Subcutaneous preadipocyte (primary cell): ENCODE measurements around the gene CASKIN1. TPM values are rescaled to one million over a fixed set of nuclear protein-coding genes. Genes with fewer than 3 reads are reported as not detected.

Experiments
- small RNA-seq: library from RNA; depleted of rRNA; stranded (forward); fragments of <200 nt; gene quantifications from one replicate; pipeline ENCODE3, GENCODE V24; 2012
- total RNA-seq: library from RNA; depleted of rRNA; stranded (reverse); fragments of >200 nt; gene quantifications from 2 replicates; pipeline ENCODE4 v1.2.3, GENCODE V29; 2012

CASKIN1 gene, protein sequence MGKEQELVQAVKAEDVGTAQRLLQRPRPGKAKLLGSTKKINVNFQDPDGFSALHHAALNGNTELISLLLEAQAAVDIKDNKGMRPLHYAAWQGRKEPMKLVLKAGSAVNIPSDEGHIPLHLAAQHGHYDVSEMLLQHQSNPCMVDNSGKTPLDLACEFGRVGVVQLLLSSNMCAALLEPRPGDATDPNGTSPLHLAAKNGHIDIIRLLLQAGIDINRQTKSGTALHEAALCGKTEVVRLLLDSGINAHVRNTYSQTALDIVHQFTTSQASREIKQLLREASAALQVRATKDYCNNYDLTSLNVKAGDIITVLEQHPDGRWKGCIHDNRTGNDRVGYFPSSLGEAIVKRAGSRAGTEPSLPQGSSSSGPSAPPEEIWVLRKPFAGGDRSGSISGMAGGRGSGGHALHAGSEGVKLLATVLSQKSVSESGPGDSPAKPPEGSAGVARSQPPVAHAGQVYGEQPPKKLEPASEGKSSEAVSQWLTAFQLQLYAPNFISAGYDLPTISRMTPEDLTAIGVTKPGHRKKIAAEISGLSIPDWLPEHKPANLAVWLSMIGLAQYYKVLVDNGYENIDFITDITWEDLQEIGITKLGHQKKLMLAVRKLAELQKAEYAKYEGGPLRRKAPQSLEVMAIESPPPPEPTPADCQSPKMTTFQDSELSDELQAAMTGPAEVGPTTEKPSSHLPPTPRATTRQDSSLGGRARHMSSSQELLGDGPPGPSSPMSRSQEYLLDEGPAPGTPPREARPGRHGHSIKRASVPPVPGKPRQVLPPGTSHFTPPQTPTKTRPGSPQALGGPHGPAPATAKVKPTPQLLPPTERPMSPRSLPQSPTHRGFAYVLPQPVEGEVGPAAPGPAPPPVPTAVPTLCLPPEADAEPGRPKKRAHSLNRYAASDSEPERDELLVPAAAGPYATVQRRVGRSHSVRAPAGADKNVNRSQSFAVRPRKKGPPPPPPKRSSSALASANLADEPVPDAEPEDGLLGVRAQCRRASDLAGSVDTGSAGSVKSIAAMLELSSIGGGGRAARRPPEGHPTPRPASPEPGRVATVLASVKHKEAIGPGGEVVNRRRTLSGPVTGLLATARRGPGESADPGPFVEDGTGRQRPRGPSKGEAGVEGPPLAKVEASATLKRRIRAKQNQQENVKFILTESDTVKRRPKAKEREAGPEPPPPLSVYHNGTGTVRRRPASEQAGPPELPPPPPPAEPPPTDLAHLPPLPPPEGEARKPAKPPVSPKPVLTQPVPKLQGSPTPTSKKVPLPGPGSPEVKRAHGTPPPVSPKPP (N-terminal part only)
- total RNA-seq, result under 0.01 and 0.73 TPM in 2 replicates

DNA sequence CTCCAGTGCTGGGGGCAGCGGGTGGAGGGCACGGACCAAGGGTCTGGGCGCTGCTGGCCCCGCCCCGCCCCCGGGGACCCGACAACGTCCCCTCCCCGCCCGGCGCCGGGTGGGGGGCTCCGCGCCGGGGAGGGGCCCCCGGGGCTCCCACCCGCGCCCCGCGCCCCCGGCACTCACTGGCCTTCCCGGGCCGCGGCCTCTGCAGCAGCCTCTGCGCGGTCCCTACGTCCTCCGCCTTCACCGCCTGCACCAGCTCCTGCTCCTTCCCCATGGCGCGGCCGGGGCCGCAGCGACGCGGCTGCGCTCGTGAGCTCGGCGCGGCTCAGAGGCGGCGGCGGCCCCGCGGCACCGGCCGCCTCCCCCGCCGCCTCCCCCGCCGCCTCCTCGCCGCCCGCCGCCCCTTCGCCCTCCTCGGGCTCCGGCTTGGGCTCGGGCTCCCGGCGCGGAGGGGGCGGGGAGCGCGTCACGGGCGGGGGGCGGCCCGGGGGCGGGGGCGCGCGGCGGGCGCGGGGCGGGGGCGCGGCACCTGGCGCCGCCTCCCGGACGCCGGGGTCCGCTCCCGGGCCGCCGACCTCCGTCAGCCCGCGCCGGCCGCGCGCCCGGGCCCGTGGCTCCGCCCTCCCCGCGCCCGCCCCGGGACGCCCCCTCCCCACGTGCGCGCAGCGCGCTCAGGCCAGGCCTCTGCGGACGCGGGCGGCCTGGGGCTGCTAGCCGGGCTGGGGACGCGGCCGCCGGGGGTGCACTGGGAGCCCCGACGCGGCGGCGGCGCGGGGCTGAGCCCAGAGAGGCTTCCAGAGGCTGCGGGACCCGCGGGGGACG is at the start of gene CASKIN1:
Gene CASKIN1 (minus strand): TSS at position 444 of the 819 bp plus-strand sequence. CDS start 173 bp downstream, at position 271.

DNA sequence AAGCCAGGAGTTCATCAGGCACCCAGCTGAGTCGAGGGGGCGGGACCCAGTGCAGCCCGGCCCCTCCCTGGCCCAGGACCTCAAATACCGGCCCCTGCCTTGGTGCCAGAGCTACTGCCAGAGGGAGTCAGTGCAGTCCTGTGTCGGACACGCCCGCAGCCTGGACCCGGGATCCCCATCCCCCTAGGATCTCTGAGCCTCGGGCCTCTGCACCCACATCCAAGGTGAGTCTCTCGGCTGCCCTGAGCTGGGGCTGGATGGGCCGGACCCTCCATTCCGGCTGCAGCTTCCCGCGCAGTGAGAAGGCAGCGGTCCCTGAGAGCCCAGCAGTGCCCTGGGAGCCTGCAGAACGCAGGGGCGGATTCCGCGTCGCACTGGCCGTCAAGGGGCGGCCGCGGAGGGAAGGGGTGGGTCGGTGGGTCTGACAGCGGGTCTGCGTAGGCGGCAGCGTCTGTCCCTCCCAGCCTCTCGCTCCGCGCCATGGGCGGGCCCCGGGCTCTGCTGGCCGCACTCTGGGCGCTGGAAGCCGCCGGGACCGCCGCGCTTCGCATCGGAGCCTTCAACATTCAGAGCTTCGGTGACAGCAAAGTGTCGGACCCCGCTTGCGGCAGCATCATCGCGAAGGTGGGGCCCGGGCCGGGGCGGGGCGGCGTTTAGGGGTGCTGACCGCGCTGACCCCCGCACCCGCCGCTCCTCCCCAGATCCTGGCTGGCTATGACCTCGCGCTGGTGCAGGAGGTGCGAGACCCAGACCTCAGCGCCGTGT is 40.1 kb upstream of the CASKIN1 start, which contains the start of gene DNASE1L2:
Gene DNASE1L2 (plus strand): TSS at position 108 of the 765 bp plus-strand sequence. CDS start 373 bp downstream, at position 481.

DNA sequence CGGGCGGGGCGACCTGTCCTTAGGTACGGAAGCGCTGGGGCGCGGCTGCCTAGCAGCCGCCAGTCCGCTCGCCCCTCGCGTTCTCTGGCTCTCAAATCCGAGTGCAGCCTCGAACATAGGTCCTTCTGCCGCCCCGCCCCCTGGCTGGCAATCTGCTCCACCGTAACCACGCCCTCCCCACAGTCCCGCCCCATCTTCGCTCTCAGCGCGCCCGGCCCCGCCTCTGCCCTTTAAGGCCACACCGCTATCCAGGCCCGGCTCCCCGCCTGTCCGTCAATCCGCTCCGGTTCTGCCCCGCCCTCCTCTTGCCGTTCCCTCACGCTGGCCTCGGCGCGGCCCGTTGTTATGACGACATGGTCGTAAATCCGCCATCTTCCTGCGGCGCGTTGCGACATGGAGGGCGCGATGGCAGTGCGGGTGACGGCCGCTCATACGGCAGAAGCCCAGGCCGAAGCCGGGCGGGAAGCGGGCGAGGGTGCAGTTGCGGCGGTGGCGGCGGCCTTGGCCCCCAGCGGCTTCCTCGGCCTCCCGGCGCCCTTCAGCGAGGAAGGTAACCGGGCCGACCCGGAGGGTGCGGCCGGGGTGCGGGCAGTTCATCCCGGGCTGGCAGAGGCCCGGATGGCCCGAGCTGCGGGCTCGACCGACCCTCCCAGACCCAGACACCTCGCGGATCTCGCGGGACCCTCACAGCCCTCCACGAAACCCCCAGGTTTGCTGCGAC is 27.0 kb upstream of the CASKIN1 start, which contains the start of gene E4F1:
Gene E4F1 (plus strand): TSS at position 371 of the 721 bp plus-strand sequence. CDS start 23 bp downstream, at position 394.

DNA sequence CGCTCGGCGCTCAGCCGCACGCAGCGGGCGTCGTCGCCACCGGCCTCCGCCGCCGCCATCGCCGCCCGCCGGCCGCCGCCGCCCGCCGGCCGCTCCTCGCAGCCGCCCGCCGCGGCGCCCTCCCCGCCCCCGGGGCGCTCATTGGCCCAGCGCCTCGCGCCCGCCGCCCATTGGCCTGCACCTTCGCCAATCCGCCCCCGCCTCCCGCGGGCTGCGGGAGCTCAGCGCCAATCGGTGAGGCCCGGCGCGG is 18.2 kb upstream of the CASKIN1 start, which contains the start of gene PGP:
Gene PGP (minus strand): TSS at position 122 of the 250 bp plus-strand sequence. CDS start 63 bp downstream, at position 59.

DNA sequence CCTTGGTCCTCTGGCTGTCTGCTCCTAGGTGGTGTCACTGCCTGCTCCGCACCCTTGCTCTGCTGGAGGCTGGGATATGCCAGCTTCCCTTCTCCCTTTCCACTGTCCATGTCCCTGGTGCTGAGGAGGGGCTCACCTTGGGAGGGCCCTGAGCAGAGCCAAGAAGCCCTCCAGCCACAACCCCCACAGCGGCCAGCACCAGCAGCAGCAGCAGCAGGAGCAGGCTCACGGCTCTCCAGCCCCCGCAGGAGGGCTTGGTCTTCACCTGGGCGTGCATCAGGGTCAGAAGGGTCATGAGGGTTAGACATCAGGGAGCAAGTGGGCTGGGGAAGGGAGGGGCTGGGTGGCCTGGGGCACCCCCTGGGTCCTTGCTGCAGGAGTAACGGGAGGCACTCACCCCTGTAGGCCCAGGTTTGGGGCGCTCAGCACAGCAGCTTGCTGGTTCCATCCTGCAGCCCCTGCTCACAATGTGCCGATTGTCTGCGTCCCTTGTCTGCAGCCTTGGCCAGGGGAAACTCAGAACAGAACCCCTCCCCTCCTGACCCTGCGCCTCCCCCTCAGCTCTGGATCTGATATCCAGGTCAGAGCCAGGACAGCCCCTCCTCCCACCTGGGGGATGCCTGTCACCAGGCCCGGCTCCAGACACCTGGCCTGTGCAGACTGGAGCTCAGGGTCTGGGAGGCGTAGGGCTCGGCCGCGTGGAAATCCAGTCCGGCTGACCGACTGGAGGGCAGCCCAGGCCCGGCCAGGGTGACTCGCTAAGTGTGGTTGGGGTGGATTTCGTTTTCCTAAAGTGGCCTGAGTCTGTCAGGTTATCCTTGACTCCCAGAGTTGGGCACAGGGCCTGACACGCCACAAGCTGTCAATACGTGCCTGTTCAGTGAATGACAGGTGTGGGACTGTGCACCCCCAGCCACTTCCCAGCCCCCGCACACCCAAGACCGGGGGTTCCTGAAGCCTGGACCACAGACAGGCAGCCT is 14.3 kb upstream of the CASKIN1 start, which contains the start of gene BRICD5:
Gene BRICD5 (minus strand): TSS at position 478 of the 980 bp plus-strand sequence. CDS start 30 bp downstream, at position 448.

DNA sequence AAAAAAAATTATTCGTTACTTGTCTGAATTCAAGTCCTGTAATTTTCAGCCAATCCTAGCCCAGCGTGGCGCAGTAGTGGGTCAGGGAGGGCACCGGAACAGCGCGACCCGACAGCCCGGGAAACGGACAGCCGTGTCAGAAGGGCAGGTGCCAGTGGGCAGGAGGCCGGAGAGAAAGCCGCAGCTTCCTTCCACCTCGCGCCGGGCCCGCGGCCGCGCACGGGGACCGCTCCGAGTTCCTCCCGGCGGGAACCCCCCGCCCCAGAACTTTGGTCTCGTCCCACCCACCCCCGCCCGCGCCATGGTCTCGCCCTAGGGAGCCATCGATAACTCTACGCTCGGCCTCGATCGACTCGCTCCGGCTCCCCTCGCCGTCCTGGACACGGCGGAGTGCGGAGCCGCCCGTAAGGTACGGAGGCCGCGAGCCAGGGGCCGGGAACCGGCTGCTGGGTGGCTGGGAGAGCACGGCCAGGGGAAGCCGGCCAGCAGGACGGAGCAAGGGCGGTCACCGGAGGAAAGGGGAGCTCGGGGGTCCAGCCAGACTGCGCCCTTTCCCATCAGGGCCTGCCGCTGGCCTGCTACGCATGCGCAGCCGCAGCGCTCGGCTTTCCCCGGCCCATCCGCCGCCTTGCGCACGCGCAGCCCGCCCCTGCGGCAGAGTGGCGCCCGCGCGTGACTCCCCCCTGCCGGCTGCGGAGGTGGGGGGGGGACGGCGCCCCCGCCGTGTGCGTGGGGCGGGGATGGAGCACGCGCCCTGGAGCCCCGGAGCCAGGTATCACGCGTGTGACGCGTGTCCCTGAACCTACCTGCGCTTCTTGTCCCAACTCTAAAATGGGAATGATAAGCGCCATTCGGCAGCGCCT is 8.9 kb upstream of the CASKIN1 start, which contains the start of gene MLST8:
Gene MLST8 (plus strand): TSS at position 351 of the 863 bp plus-strand sequence. CDS start 632 bp downstream, outside the sequence.

DNA sequence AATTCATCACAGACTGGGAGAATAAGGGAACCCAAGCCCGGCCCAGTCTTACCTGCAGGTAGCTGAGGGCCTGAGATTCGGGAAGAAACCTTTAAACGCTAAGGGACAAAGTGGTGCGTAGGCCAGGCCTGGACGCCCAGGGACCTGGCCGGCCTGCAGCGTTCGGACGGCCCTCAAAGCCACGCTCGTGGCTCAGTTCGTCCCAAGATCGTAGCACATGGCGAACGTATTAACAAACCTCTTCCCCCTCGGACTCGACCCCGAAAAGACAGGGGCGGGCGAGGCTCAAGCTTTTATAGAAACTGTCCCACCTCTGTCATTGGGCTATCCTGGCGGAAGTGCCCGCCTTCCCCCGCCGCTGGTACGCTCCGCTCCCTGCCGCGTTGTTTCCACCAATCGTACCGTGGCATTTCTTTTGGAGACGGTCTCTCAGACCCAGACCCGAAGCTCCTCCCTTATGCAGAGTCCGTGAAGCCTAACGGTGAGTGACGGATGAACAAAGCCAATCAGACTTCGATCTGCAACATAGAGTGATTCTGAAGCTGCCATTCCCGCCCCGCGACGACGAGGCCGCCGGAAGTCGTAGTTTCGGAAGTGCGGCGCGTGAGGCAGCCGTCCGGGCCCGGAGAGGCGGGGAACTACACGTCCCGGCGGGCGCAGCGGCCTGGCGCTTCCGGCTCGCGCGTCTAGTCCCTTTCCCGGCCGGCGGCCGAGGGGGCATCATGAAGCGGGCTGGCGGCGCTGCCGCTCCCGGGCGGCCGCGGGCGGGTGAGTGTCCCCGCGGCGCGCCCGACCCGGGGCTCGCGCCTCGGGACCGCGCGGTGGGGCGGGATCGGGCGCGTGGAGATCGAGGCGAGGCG is 41.1 kb downstream of the CASKIN1 start, which contains the start of gene TRAF7:
Gene TRAF7 (plus strand): TSS at position 692 of the 860 bp plus-strand sequence. CDS start 8,139 bp downstream, outside the sequence.

DNA sequence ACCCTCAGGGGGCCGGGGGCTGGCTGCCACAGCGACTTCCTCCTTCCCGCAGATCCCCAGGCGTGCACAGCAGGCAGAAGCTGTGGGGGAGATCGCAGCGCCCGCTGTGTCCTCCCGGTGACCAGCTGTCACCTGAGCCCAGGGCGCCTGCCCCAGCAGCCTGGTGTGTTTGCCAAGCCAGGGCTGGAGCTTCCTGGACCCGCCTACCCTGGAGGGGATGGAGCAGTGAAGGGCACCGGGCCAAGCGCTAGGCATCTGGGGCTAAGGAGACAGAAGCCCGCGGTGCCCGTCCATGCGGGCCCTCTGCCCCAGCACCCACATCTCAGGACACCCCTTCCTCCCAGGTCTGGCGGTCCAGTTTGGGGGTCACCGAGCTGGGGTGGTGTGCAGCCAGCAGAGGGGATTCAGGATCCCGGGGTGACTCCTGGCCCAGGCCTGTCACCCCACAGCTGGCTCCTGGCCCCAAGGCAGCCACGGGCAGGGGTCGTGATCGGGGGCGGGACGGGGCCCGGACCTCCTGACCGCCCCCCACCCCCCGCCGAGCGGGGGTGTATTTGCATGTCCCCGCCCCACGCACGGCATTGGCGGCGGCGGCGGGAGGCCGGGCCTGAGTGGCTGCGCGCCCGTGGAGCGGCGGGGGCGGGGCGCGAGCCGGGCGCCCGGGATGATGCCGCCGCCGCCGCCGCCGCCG is 48.3 kb downstream of the CASKIN1 start, which contains the start of gene RAB26:
Gene RAB26 (plus strand): TSS at position 645 of the 691 bp plus-strand sequence. CDS start 159 bp downstream, outside the sequence.

DNA sequence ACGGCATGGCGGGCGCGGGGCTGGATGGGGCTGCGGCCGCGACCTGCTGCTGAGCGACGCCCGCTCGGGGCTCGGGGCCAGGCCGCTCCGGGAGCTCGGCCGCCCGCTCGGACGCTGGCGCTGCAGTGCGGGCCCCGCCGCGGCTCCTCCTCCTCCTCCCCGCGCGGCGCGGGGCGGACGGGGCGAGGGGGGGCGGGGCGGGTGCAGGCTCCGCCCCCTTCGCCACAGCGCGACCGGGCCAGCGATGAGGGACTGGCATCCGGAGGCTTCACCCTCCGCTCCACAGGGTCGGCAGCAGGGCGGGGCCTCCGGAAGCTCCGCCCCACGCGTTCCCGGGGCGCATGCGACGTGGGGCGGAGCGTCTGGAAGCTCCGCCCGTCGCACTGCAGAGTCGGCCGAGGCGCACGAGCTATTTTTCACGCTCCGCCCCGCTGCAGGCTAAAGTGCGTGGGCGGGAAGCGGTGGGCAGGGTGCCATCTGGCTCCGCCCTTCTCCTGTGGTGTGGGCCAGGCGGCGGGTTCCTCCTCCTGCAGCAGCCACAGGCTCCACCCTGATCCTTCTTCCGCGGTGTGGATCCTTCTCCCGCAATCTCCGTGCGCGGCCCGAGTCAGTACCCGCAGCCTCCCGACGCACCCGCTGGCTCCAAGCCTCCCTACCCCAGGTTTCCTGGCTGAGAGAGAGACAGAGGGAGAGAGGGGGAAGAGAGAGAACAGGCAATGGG is 60.5 kb downstream of the CASKIN1 start, which contains the start of gene PKD1:
Gene PKD1 (minus strand): TSS at position 129 of the 721 bp plus-strand sequence. CDS start 209 bp downstream, outside the sequence.

Small RNA genes lying within 50 kb of the gene (small RNA-seq; reads per million reads assigned to genes)
- gene MIR3180-5 (not detected), gene MIR4516 (not detected), gene RF00019 (not detected), gene SNORD60 (not detected)

Other genes with a start within 250 kb of the CASKIN1 start
- not detected in 2 replicates for gene RPL3L, start 241.9 kb downstream of the CASKIN1 start, total RNA-seq
- 133 and 161 TPM in 2 replicates for gene NDUFB10, start 237.1 kb downstream of the CASKIN1 start, total RNA-seq
- 1,799 and 3,882 TPM in 2 replicates for gene RPS2, start 231.8 kb downstream of the CASKIN1 start, total RNA-seq
- not detected in 2 replicates for gene RNF151, start 229.7 kb downstream of the CASKIN1 start, total RNA-seq
- gene TBL3, start 224.6 kb downstream of the CASKIN1 start, total RNA-seq, result 49.2 and 51.6 TPM in 2 replicates
- gene NOXO1, start 215.1 kb downstream of the CASKIN1 start, total RNA-seq, result 0.39 TPM in 1 of 2 replicates, not detected in the other
- gene GFER, start 212.4 kb downstream of the CASKIN1 start, total RNA-seq, result 9.9 and 13.1 TPM in 2 replicates
- 0.73 and 1.4 TPM in 2 replicates for gene SYNGR3, start 206.6 kb downstream of the CASKIN1 start, total RNA-seq
- 26.8 and 35.0 TPM in 2 replicates for gene ZNF598, start 186.8 kb downstream of the CASKIN1 start, total RNA-seq
- 1.5 TPM in 1 of 2 replicates, not detected in the other for gene NPW, start 176.8 kb downstream of the CASKIN1 start, total RNA-seq
- 4.8 and 5.1 TPM in 2 replicates for gene NHERF2, start 169.7 kb downstream of the CASKIN1 start, total RNA-seq
- gene NTHL1, start 148.8 kb downstream of the CASKIN1 start, total RNA-seq, result 19.7 and 31.6 TPM in 2 replicates
- gene TSC2, start 148.6 kb downstream of the CASKIN1 start, total RNA-seq, result 56.2 and 62.2 TPM in 2 replicates
- 95.8 and 107 TPM in 2 replicates for gene PKD1, start 60.7 kb downstream of the CASKIN1 start, total RNA-seq
- under 0.01 and 0.20 TPM in 2 replicates for gene RAB26, start 48.0 kb downstream of the CASKIN1 start, total RNA-seq
- gene TRAF7, start 40.8 kb downstream of the CASKIN1 start, total RNA-seq, result 61.0 and 70.0 TPM in 2 replicates
- 26.0 and 36.7 TPM in 2 replicates for gene MLST8, start 8.8 kb upstream of the CASKIN1 start, total RNA-seq
- 0.37 and 1.6 TPM in 2 replicates for gene BRICD5, start 14.3 kb upstream of the CASKIN1 start, total RNA-seq
- 17.3 and 23.5 TPM in 2 replicates for gene PGP, start 18.2 kb upstream of the CASKIN1 start, total RNA-seq
- gene E4F1, start 27.0 kb upstream of the CASKIN1 start, total RNA-seq, result 30.1 and 34.4 TPM in 2 replicates
- under 0.01 and 1.2 TPM in 2 replicates for gene DNASE1L2, start 39.8 kb upstream of the CASKIN1 start, total RNA-seq
- 29.9 and 30.5 TPM in 2 replicates for gene ECI1, start 55.0 kb upstream of the CASKIN1 start, total RNA-seq
- gene RNPS1, start 71.5 kb upstream of the CASKIN1 start, total RNA-seq, result 81.6 and 118 TPM in 2 replicates
- 0.39 and 0.73 TPM in 2 replicates for gene ABCA3, start 144.1 kb upstream of the CASKIN1 start, total RNA-seq
- gene CCNF, start 232.8 kb upstream of the CASKIN1 start, total RNA-seq, result 27.2 and 40.3 TPM in 2 replicates